H1 (cell line): Measurements from ENCODE around the gene INO80. TPM values are rescaled to one million over a fixed set of nuclear protein-coding genes. Genes with fewer than 3 reads are reported as not detected.

ENCODE experiments used
- CTCF ChIA-PET: fragments of 300-600 bp; sonication (Branson Sonifier 250); formaldehyde crosslinking; loops from one replicate; lab custom pipeline; 2021; ENCODE audit not compliant: partially characterized antibody; lab: Charles Lee
- POLR2A ChIA-PET: fragments of 300-600 bp; sonication (Branson Sonifier 250); formaldehyde crosslinking; loops from one replicate; lab custom pipeline; 2021; ENCODE audit warnings: inconsistent platforms; ENCODE audit not compliant: partially characterized antibody; lab: Charles Lee
- DNase-seq, 2 experiments: peaks; one replicate each; pipeline versions ENCODE4 v3.0.0 to v3.0.0-alpha.2; 2010 to 2022; ENCODE audit warnings: low spot score in 2 of 2, low read depth in 1 of 2, mixed read lengths in 1 of 2
- FAIRE-seq: peaks from 2 replicates; lab custom pipeline; 2011; peaks lifted over from hg19 to GRCh38; lab: Jason Lieb, UNC
- H2AFZ ChIP-seq: 2 replicates; pipeline ENCODE4 v1.8.1; 2012; ENCODE audit warnings: low read length, inconsistent platforms
- H2AK5ac ChIP-seq: 2 replicates; pipeline ENCODE4 v1.6.1; 2013; ENCODE audit warnings: low read depth, low read length
- H2BK120ac ChIP-seq: replicated peaks from 2 replicates; pipeline ENCODE3; 2013; ENCODE audit warnings: low read depth, low read length, inconsistent platforms
- H2BK12ac ChIP-seq: 2 replicates; pipeline ENCODE4 v1.6.1; 2013; ENCODE audit warnings: low read depth, low read length
- H2BK15ac ChIP-seq: 2 replicates; pipeline ENCODE4 v1.6.1; 2013; ENCODE audit warnings: low read length
- H2BK20ac ChIP-seq: 2 replicates; pipeline ENCODE4 v1.6.1; 2013; ENCODE audit warnings: low read length
- H2BK5ac ChIP-seq: 2 replicates; pipeline ENCODE4 v1.6.1; 2013; ENCODE audit warnings: low read depth, low read length
- H3K14ac ChIP-seq: 2 replicates; pipeline ENCODE4 v1.6.1; 2013; ENCODE audit warnings: inconsistent platforms; ENCODE audit not compliant: insufficient read length
- H3K18ac ChIP-seq: 2 replicates; pipeline ENCODE4 v1.6.1; 2013; ENCODE audit warnings: low read length; ENCODE audit errors: extremely low read depth
- H3K23ac ChIP-seq: 2 replicates; pipeline ENCODE4 v1.6.1; 2013; ENCODE audit warnings: inconsistent platforms; ENCODE audit not compliant: insufficient read length
- H3K23me2 ChIP-seq: 2 replicates; pipeline ENCODE4 v1.6.1; 2013; ENCODE audit warnings: low read depth, low read length
- H3K27ac ChIP-seq: 2 replicates; pipeline ENCODE4 v1.6.1; 2011; ENCODE audit warnings: low read depth, low read length, inconsistent platforms
- H3K27me3 ChIP-seq, 4 experiments: replicated peaks in 1 of 4; 1 replicate in 1 of 4; 2 replicates in 3 of 4; pipeline versions ENCODE4 v1.6.1 to v1.8.1; 2011 to 2013; ENCODE audit warnings: low read length in 3 of 4, mild to moderate bottlenecking in 3 of 4, inconsistent platforms in 2 of 4, mixed read lengths in 2 of 4, moderate library complexity in 1 of 4; ENCODE audit not compliant: control insufficient read depth in 3 of 4, insufficient read depth in 3 of 4; ENCODE audit errors: extremely low read depth in 1 of 4
- H3K36me3 ChIP-seq, 4 experiments: 2 replicates each; pipeline versions ENCODE4 v1.6.1 to v1.8.1; 2011 to 2013; ENCODE audit warnings: mild to moderate bottlenecking in 4 of 4, low read length in 3 of 4, moderate library complexity in 2 of 4, control low read depth in 1 of 4, inconsistent platforms in 1 of 4; ENCODE audit not compliant: insufficient read depth in 4 of 4, control insufficient read depth in 2 of 4
- H3K4ac ChIP-seq: replicated peaks from 2 replicates; pipeline ENCODE3; 2013; ENCODE audit warnings: low read length, low read depth, mixed read lengths, inconsistent platforms; ENCODE audit not compliant: insufficient read length
- H3K4me1 ChIP-seq, 4 experiments: replicated peaks in 1 of 4; 1 replicate in 1 of 4; 2 replicates in 3 of 4; pipeline versions ENCODE4 v1.6.1 to v1.8.1; 2011 to 2013; ENCODE audit warnings: low read length in 3 of 4, inconsistent platforms in 2 of 4, mixed read lengths in 1 of 4; ENCODE audit not compliant: insufficient read depth in 4 of 4, control insufficient read depth in 3 of 4
- H3K4me2 ChIP-seq, 2 experiments: 2 replicates each; pipeline versions ENCODE4 v1.6.1 to v1.8.1; 2011 to 2013; ENCODE audit warnings: low read depth in 2 of 2, low read length in 2 of 2, control low read depth in 1 of 2, inconsistent platforms in 1 of 2, mild to moderate bottlenecking in 1 of 2; ENCODE audit not compliant: insufficient read depth in 1 of 2
- H3K4me3 ChIP-seq, 4 experiments: fragments of 200-600, 300-600 bp in 1 of 4; sonication (generic), shearing (Covaris generic), sonication (Bioruptor Twin) in 1 of 4; 2 replicates each; pipeline versions ENCODE4 v1.5.1 to v1.8.1; 2011 to 2016; ENCODE audit warnings: low read length in 4 of 4, low read depth in 3 of 4, control low read depth in 2 of 4, inconsistent platforms in 2 of 4, mild to moderate bottlenecking in 2 of 4, mixed read lengths in 1 of 4, moderate library complexity in 1 of 4; ENCODE audit not compliant: insufficient read depth in 2 of 4; ENCODE audit errors: extremely low read depth in 1 of 4
- H3K56ac ChIP-seq: replicated peaks from 2 replicates; pipeline ENCODE3; 2013; ENCODE audit warnings: low read depth, mild to moderate bottlenecking, mixed read lengths, low read length, inconsistent platforms; ENCODE audit not compliant: insufficient read length
- H3K79me1 ChIP-seq: 2 replicates; pipeline ENCODE4 v1.6.1; 2013; ENCODE audit warnings: low read depth, low read length, control low read depth
- H3K79me2 ChIP-seq, 2 experiments: 2 replicates each; pipeline versions ENCODE4 v1.6.1 to v1.8.1; 2012 to 2013; ENCODE audit warnings: low read length in 2 of 2, mild to moderate bottlenecking in 2 of 2, inconsistent platforms in 1 of 2; ENCODE audit not compliant: insufficient read depth in 2 of 2, control insufficient read depth in 1 of 2
- H3K9ac ChIP-seq, 4 experiments: replicated peaks in 1 of 4; 1 replicate in 1 of 4; 2 replicates in 3 of 4; pipeline versions ENCODE4 v1.6.1 to v1.8.1; 2011 to 2013; ENCODE audit warnings: low read depth in 3 of 4, low read length in 3 of 4, control low read depth in 2 of 4, mild to moderate bottlenecking in 2 of 4, moderate library complexity in 2 of 4, inconsistent platforms in 1 of 4; ENCODE audit errors: extremely low read depth in 1 of 4
- H3K9me3 ChIP-seq, 2 experiments: 2 replicates each; pipeline versions ENCODE4 v1.6.1 to v1.8.1; 2012 to 2013; ENCODE audit warnings: mild to moderate bottlenecking in 2 of 2, moderate library complexity in 2 of 2, control low read depth in 1 of 2, inconsistent platforms in 1 of 2, low read depth in 1 of 2, low read length in 1 of 2, mixed read lengths in 1 of 2; ENCODE audit not compliant: insufficient read depth in 2 of 2
- H4K20me1 ChIP-seq, 2 experiments: replicated peaks in 1 of 2; 2 replicates each; pipeline versions ENCODE3 to v1.8.1; 2011 to 2013; ENCODE audit warnings: inconsistent platforms in 2 of 2, low read length in 2 of 2, mild to moderate bottlenecking in 1 of 2; ENCODE audit not compliant: insufficient read depth in 2 of 2, control insufficient read depth in 1 of 2
- H4K5ac ChIP-seq: 2 replicates; pipeline ENCODE4 v1.6.1; 2013; ENCODE audit warnings: low read length, low read depth, mixed read lengths, inconsistent platforms; ENCODE audit not compliant: insufficient read length
- H4K8ac ChIP-seq: 2 replicates; pipeline ENCODE4 v1.8.0; 2013; ENCODE audit warnings: mild to moderate bottlenecking, moderate library complexity, low read length, inconsistent platforms; ENCODE audit not compliant: insufficient read depth; ENCODE audit errors: extremely low read depth
- H4K91ac ChIP-seq: replicated peaks from 2 replicates; pipeline ENCODE3; 2013; ENCODE audit warnings: low read length, mixed read lengths, inconsistent platforms; ENCODE audit not compliant: insufficient read length
- CBX5 ChIP-seq: fragments of 300-800, 300-1000 bp; sonication (generic); IDR thresholded peaks from 2 replicates; pipeline ENCODE4 v1.7.1; 2016; ENCODE audit warnings: antibody characterized with exemption, low read length, low read depth
- CHD1 ChIP-seq: IDR thresholded peaks from 2 replicates; pipeline ENCODE4 v1.6.1; 2012; ENCODE audit warnings: low read depth, low read length, improper control_type of control experiment
- EGR1 ChIP-seq: IDR thresholded peaks from 2 replicates; pipeline ENCODE4 v1.6.1; 2011; ENCODE audit warnings: low read depth, low read length, borderline replicate concordance
- EP300 ChIP-seq, 2 experiments: IDR thresholded peaks; 1 replicate in 1 of 2; 2 replicates in 1 of 2; pipeline ENCODE4 v1.6.1; 2011 to 2012; ENCODE audit warnings: low read depth in 2 of 2, low read length in 2 of 2, mild to moderate bottlenecking in 2 of 2, borderline replicate concordance in 1 of 2, inconsistent platforms in 1 of 2, moderate library complexity in 1 of 2
- EZH2 ChIP-seq: fragments of 200-600 bp; sonication (generic); IDR thresholded peaks from 2 replicates; pipeline ENCODE4 v1.7.1; 2012; ENCODE audit warnings: low read depth, mild to moderate bottlenecking, moderate library complexity, low read length, inconsistent platforms; ENCODE audit not compliant: severe bottlenecking
- KDM5A ChIP-seq: fragments of 200-600 bp; IDR thresholded peaks from 2 replicates; pipeline ENCODE4 v1.7.1; 2012; ENCODE audit warnings: mild to moderate bottlenecking, low read length, inconsistent platforms, mixed read lengths
- RAD21 ChIP-seq, 2 experiments: IDR thresholded peaks in 1 of 2; conservative IDR thresholded peaks in 1 of 2; 2 replicates each; pipeline ENCODE4 v1.6.1; 2011; ENCODE audit warnings: low read depth in 2 of 2, low read length in 2 of 2, improper control_type of control experiment in 1 of 2, inconsistent platforms in 1 of 2, mild to moderate bottlenecking in 1 of 2, moderate library complexity in 1 of 2
- RBBP5 ChIP-seq: IDR thresholded peaks from 2 replicates; pipeline ENCODE4 v1.7.1; 2012; ENCODE audit warnings: low read depth, mild to moderate bottlenecking, inconsistent platforms, low read length, moderate library complexity, borderline replicate concordance
- RXRA ChIP-seq: IDR thresholded peaks from 2 replicates; pipeline ENCODE4 v1.6.1; 2011; ENCODE audit warnings: low read depth, mild to moderate bottlenecking, low read length, moderate library complexity; ENCODE audit not compliant: insufficient read depth
- SP1 ChIP-seq: IDR thresholded peaks from 2 replicates; pipeline ENCODE4 v1.6.1; 2011; ENCODE audit warnings: low read depth, low read length
- TCF12 ChIP-seq: IDR thresholded peaks from 2 replicates; pipeline ENCODE4 v1.6.1; 2011; ENCODE audit warnings: low read depth, mild to moderate bottlenecking, low read length
- YY1 ChIP-seq: IDR thresholded peaks from 2 replicates; pipeline ENCODE4 v1.6.1; 2011; ENCODE audit warnings: low read depth, mild to moderate bottlenecking, low read length
- polyA plus RNA-seq, 7 experiments: library from polyadenylated mRNA; depleted of rRNA in 3 of 7; stranded (reverse) in 5 of 7; unstranded in 2 of 7; fragments of >200 nt in 5 of 7; fragments of 200-250 nt in 2 of 7; gene quantifications; 1 replicate in 5 of 7; 2 replicates in 1 of 7; 4 replicates in 1 of 7; pipeline versions ENCODE4 v1.2.1 to v1.2.3, GENCODE V29; 2011 to 2013; ENCODE audit warnings: missing spikeins in 2 of 7, mixed read lengths in 2 of 7
- total RNA-seq: library from RNA; stranded (reverse); fragmentation: NEBNext Ultra II Directional; extraction: Animal tissue kit (Norgen Biotek cat#: 25700); gene quantifications from 2 replicates; pipeline ENCODE4 v1.2.1, GENCODE V29; 2021

INO80 gene
- total and polyA plus RNA-seq, 2 of the 8 experiments (the other 6 are each of a cell fraction or from before 2014, with no cell fraction given): 4.3 to 24.5 TPM

DNA sequence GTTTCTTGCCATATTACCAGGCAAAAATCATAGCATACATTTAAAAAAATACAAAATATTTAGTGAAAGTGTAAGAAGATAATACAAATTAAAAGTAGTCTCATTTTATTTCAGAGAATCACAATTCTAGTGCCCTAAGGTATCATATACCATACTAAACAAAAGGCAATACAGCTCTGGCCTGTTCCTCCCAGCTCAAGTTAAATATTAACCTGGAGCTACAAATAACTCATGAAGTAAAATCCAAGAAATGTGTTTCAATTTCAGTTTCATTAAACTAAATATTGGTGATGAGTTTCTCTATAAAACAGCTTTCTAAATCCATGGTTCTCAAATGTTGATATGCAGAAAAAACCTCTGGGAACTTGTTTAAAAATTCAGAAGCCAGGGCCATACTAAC is 67.7 kb downstream of the INO80 start:
- no peak overlapping the region for H3K14ac ChIP-seq
- H2BK120ac ChIP-seq: no peak overlapping the region
- no peak overlapping the region for H4K5ac ChIP-seq
- H2BK5ac ChIP-seq: no peak overlapping the region
- no peak overlapping the region for H2AK5ac ChIP-seq
- H4K8ac ChIP-seq: no peak overlapping the region
- FAIRE-seq (no peak), DNase-seq (no peak)
- no peak overlapping the region for H2BK20ac ChIP-seq
- H3K79me1 ChIP-seq: no peaks in the 10 kb centered on the region
- H3K9me3 ChIP-seq: no peaks in the 10 kb centered on the region
- no peak for TF ChIP-seq YY1
- no peak for TF ChIP-seq TCF12
- no peak for TF ChIP-seq CBX5
- TF ChIP-seq EGR1: no peak
- TF ChIP-seq RBBP5: no peak
- TF ChIP-seq SP1: no peak
- no peak for TF ChIP-seq EZH2
- no peak for TF ChIP-seq RAD21 (IDR thresholded peaks at IDR 0.05 in 1 of 2, conservative IDR thresholded peaks at IDR 0.05 in 1 of 2; ENCODE audit: low read depth in 2 of 2, low read length in 2 of 2)
- no peak for TF ChIP-seq EP300 (IDR thresholded peaks at IDR 0.05; ENCODE audit: borderline replicate concordance in 1 of 2, low read depth in 2 of 2, low read length in 2 of 2)
- no peak for TF ChIP-seq CHD1
- no peak for TF ChIP-seq KDM5A
- TF ChIP-seq RXRA: no peak
- peaks cover 10 to 64% (median 48%) of the 10 kb centered on the region in 4 experiments for H3K36me3 ChIP-seq
- H3K9ac ChIP-seq: no peak overlapping the region
- H3K18ac ChIP-seq: no peak overlapping the region
- no peak overlapping the region for H3K56ac ChIP-seq
- no peaks in the 10 kb centered on the region for H3K27me3 ChIP-seq
- no peaks in the 10 kb centered on the region for H3K79me2 ChIP-seq
- H4K20me1 ChIP-seq: peaks cover 0 to 3% of the 10 kb centered on the region in 2 experiments
- CTCF ChIA-PET: interaction anchor here (1.4 kb wide), 1 partner anchor 144 kb away, joined by 3 read pairs; no protein-coding TSS in a partner anchor
- no peak overlapping the region for H4K91ac ChIP-seq
- H3K4me2 ChIP-seq: no peak overlapping the region
- H2AFZ ChIP-seq: no peak overlapping the region
- no peak overlapping the region for H3K4me3 ChIP-seq
- no peak overlapping the region for H3K27ac ChIP-seq
- no peak overlapping the region for H2BK12ac ChIP-seq
- POLR2A ChIA-PET: no interaction called here
- H2BK15ac ChIP-seq: no peak overlapping the region
- no peak overlapping the region for H3K4ac ChIP-seq
- no peak overlapping the region for H3K23ac ChIP-seq
- no peaks in the 10 kb centered on the region for H3K4me1 ChIP-seq
- no peaks in the 10 kb centered on the region for H3K23me2 ChIP-seq
